HG02970 (cell line): Measurements from ENCODE around the gene MCM7.

Experiments
- ATAC-seq: cut with Tn5 transposase; IDR thresholded peaks from one replicate; pipeline ENCODE4 v1.9.1; 2021; ENCODE audit warnings: mild to moderate bottlenecking, moderate library complexity, moderate number of reproducible peaks; ENCODE audit not compliant: unreplicated experiment, low FRiP score

MCM7 gene

GRCh38 chr7:100098913-100099312 lies 2.3 kb downstream of the MCM7 start:
- ATAC-seq: no peak

- no peak for ATAC-seq
Measured at GRCh38 chr7:100095704-100096103, 5.5 kb downstream of the MCM7 start.

GRCh38 chr7:100095289-100095688 lies 5.9 kb downstream of the MCM7 start:
- ATAC-seq: no peak

GRCh38 chr7:100093925-100094486 lies 7.2 kb downstream of the MCM7 start:
- no peak for ATAC-seq

GRCh38 chr7:100093498-100093897 lies 7.7 kb downstream of the MCM7 start:
- no peak for ATAC-seq

- no peak for ATAC-seq
Measured at GRCh38 chr7:100093054-100093453, 8.1 kb downstream of the MCM7 start.

GRCh38 chr7:100091411-100092181 lies 9.6 kb downstream of the MCM7 start:
- no peak for ATAC-seq

- ATAC-seq: no peak
Measured at GRCh38 chr7:100090527-100091410, 10.4 kb downstream of the MCM7 start.

GRCh38 chr7:100089458-100090196 lies 11.6 kb downstream of the MCM7 start:
- ATAC-seq: no peak

- peak; percentile 47 for ATAC-seq
Measured at GRCh38 chr7:100088621-100089457, 12.4 kb downstream of the MCM7 start, which contains the start of gene COPS6. TSS of gene COPS6 (plus strand) at chr7:100088969. CDS start at chr7:100088991, 22 bp downstream.

GRCh38 chr7:100088095-100088620 lies 13.0 kb downstream of the MCM7 start:
- ATAC-seq: no peak

- ATAC-seq: no peak
Measured at GRCh38 chr7:100087055-100087750, 14.0 kb downstream of the MCM7 start.

- ATAC-seq: no peak
Measured at GRCh38 chr7:100085515-100085914, 15.7 kb downstream of the MCM7 start.

GRCh38 chr7:100082978-100083377 lies 18.2 kb downstream of the MCM7 start:
- ATAC-seq: no peak

GRCh38 chr7:100081535-100082102 lies 19.6 kb downstream of the MCM7 start, which contains the start of gene ZNF3:
TSS of gene ZNF3 (minus strand) at chr7:100081723. CDS start at chr7:100077357, 4,366 bp downstream.
- peak; percentile 80 for ATAC-seq

GRCh38 chr7:100080907-100081534 lies 20.2 kb downstream of the MCM7 start:
- no peak for ATAC-seq

- no peak for ATAC-seq
Measured at GRCh38 chr7:100079024-100079560, 22.1 kb downstream of the MCM7 start.

GRCh38 chr7:100077205-100077604 lies 24.0 kb downstream of the MCM7 start:
- no peak for ATAC-seq
